H1 (cell line): Measurements from ENCODE around the gene PKD1L1. TPM values are rescaled to one million over a fixed set of nuclear protein-coding genes. Genes with fewer than 3 reads are reported as not detected.

ENCODE experiments used
- CTCF ChIA-PET: fragments of 300-600 bp; sonication (Branson Sonifier 250); formaldehyde crosslinking; loops from one replicate; lab custom pipeline; 2021; ENCODE audit not compliant: partially characterized antibody; lab: Charles Lee
- POLR2A ChIA-PET: fragments of 300-600 bp; sonication (Branson Sonifier 250); formaldehyde crosslinking; loops from one replicate; lab custom pipeline; 2021; ENCODE audit warnings: inconsistent platforms; ENCODE audit not compliant: partially characterized antibody; lab: Charles Lee
- DNase-seq, 2 experiments: peaks; one replicate each; pipeline versions ENCODE4 v3.0.0 to v3.0.0-alpha.2; 2010 to 2022; ENCODE audit warnings: low spot score in 2 of 2, low read depth in 1 of 2, mixed read lengths in 1 of 2
- FAIRE-seq: peaks from 2 replicates; lab custom pipeline; 2011; peaks lifted over from hg19 to GRCh38; lab: Jason Lieb, UNC
- H2AFZ ChIP-seq: 2 replicates; pipeline ENCODE4 v1.8.1; 2012; ENCODE audit warnings: low read length, inconsistent platforms
- H2AK5ac ChIP-seq: 2 replicates; pipeline ENCODE4 v1.6.1; 2013; ENCODE audit warnings: low read depth, low read length
- H2BK120ac ChIP-seq: replicated peaks from 2 replicates; pipeline ENCODE3; 2013; ENCODE audit warnings: low read depth, low read length, inconsistent platforms
- H2BK12ac ChIP-seq: 2 replicates; pipeline ENCODE4 v1.6.1; 2013; ENCODE audit warnings: low read depth, low read length
- H2BK15ac ChIP-seq: 2 replicates; pipeline ENCODE4 v1.6.1; 2013; ENCODE audit warnings: low read length
- H2BK20ac ChIP-seq: 2 replicates; pipeline ENCODE4 v1.6.1; 2013; ENCODE audit warnings: low read length
- H2BK5ac ChIP-seq: 2 replicates; pipeline ENCODE4 v1.6.1; 2013; ENCODE audit warnings: low read depth, low read length
- H3K14ac ChIP-seq: 2 replicates; pipeline ENCODE4 v1.6.1; 2013; ENCODE audit warnings: inconsistent platforms; ENCODE audit not compliant: insufficient read length
- H3K18ac ChIP-seq: 2 replicates; pipeline ENCODE4 v1.6.1; 2013; ENCODE audit warnings: low read length; ENCODE audit errors: extremely low read depth
- H3K23ac ChIP-seq: 2 replicates; pipeline ENCODE4 v1.6.1; 2013; ENCODE audit warnings: inconsistent platforms; ENCODE audit not compliant: insufficient read length
- H3K23me2 ChIP-seq: 2 replicates; pipeline ENCODE4 v1.6.1; 2013; ENCODE audit warnings: low read depth, low read length
- H3K27ac ChIP-seq: 2 replicates; pipeline ENCODE4 v1.6.1; 2011; ENCODE audit warnings: low read depth, low read length, inconsistent platforms
- H3K27me3 ChIP-seq, 4 experiments: replicated peaks in 1 of 4; 1 replicate in 1 of 4; 2 replicates in 3 of 4; pipeline versions ENCODE4 v1.6.1 to v1.8.1; 2011 to 2013; ENCODE audit warnings: low read length in 3 of 4, mild to moderate bottlenecking in 3 of 4, inconsistent platforms in 2 of 4, mixed read lengths in 2 of 4, moderate library complexity in 1 of 4; ENCODE audit not compliant: control insufficient read depth in 3 of 4, insufficient read depth in 3 of 4; ENCODE audit errors: extremely low read depth in 1 of 4
- H3K36me3 ChIP-seq, 4 experiments: 2 replicates each; pipeline versions ENCODE4 v1.6.1 to v1.8.1; 2011 to 2013; ENCODE audit warnings: mild to moderate bottlenecking in 4 of 4, low read length in 3 of 4, moderate library complexity in 2 of 4, control low read depth in 1 of 4, inconsistent platforms in 1 of 4; ENCODE audit not compliant: insufficient read depth in 4 of 4, control insufficient read depth in 2 of 4
- H3K4ac ChIP-seq: replicated peaks from 2 replicates; pipeline ENCODE3; 2013; ENCODE audit warnings: low read length, low read depth, mixed read lengths, inconsistent platforms; ENCODE audit not compliant: insufficient read length
- H3K4me1 ChIP-seq, 4 experiments: replicated peaks in 1 of 4; 1 replicate in 1 of 4; 2 replicates in 3 of 4; pipeline versions ENCODE4 v1.6.1 to v1.8.1; 2011 to 2013; ENCODE audit warnings: low read length in 3 of 4, inconsistent platforms in 2 of 4, mixed read lengths in 1 of 4; ENCODE audit not compliant: insufficient read depth in 4 of 4, control insufficient read depth in 3 of 4
- H3K4me2 ChIP-seq, 2 experiments: 2 replicates each; pipeline versions ENCODE4 v1.6.1 to v1.8.1; 2011 to 2013; ENCODE audit warnings: low read depth in 2 of 2, low read length in 2 of 2, control low read depth in 1 of 2, inconsistent platforms in 1 of 2, mild to moderate bottlenecking in 1 of 2; ENCODE audit not compliant: insufficient read depth in 1 of 2
- H3K4me3 ChIP-seq, 4 experiments: fragments of 200-600, 300-600 bp in 1 of 4; sonication (generic), shearing (Covaris generic), sonication (Bioruptor Twin) in 1 of 4; 2 replicates each; pipeline versions ENCODE4 v1.5.1 to v1.8.1; 2011 to 2016; ENCODE audit warnings: low read length in 4 of 4, low read depth in 3 of 4, control low read depth in 2 of 4, inconsistent platforms in 2 of 4, mild to moderate bottlenecking in 2 of 4, mixed read lengths in 1 of 4, moderate library complexity in 1 of 4; ENCODE audit not compliant: insufficient read depth in 2 of 4; ENCODE audit errors: extremely low read depth in 1 of 4
- H3K56ac ChIP-seq: replicated peaks from 2 replicates; pipeline ENCODE3; 2013; ENCODE audit warnings: low read depth, mild to moderate bottlenecking, mixed read lengths, low read length, inconsistent platforms; ENCODE audit not compliant: insufficient read length
- H3K79me1 ChIP-seq: 2 replicates; pipeline ENCODE4 v1.6.1; 2013; ENCODE audit warnings: low read depth, low read length, control low read depth
- H3K79me2 ChIP-seq, 2 experiments: 2 replicates each; pipeline versions ENCODE4 v1.6.1 to v1.8.1; 2012 to 2013; ENCODE audit warnings: low read length in 2 of 2, mild to moderate bottlenecking in 2 of 2, inconsistent platforms in 1 of 2; ENCODE audit not compliant: insufficient read depth in 2 of 2, control insufficient read depth in 1 of 2
- H3K9ac ChIP-seq, 4 experiments: replicated peaks in 1 of 4; 1 replicate in 1 of 4; 2 replicates in 3 of 4; pipeline versions ENCODE4 v1.6.1 to v1.8.1; 2011 to 2013; ENCODE audit warnings: low read depth in 3 of 4, low read length in 3 of 4, control low read depth in 2 of 4, mild to moderate bottlenecking in 2 of 4, moderate library complexity in 2 of 4, inconsistent platforms in 1 of 4; ENCODE audit errors: extremely low read depth in 1 of 4
- H3K9me3 ChIP-seq, 2 experiments: 2 replicates each; pipeline versions ENCODE4 v1.6.1 to v1.8.1; 2012 to 2013; ENCODE audit warnings: mild to moderate bottlenecking in 2 of 2, moderate library complexity in 2 of 2, control low read depth in 1 of 2, inconsistent platforms in 1 of 2, low read depth in 1 of 2, low read length in 1 of 2, mixed read lengths in 1 of 2; ENCODE audit not compliant: insufficient read depth in 2 of 2
- H4K20me1 ChIP-seq, 2 experiments: replicated peaks in 1 of 2; 2 replicates each; pipeline versions ENCODE3 to v1.8.1; 2011 to 2013; ENCODE audit warnings: inconsistent platforms in 2 of 2, low read length in 2 of 2, mild to moderate bottlenecking in 1 of 2; ENCODE audit not compliant: insufficient read depth in 2 of 2, control insufficient read depth in 1 of 2
- H4K5ac ChIP-seq: 2 replicates; pipeline ENCODE4 v1.6.1; 2013; ENCODE audit warnings: low read length, low read depth, mixed read lengths, inconsistent platforms; ENCODE audit not compliant: insufficient read length
- H4K8ac ChIP-seq: 2 replicates; pipeline ENCODE4 v1.8.0; 2013; ENCODE audit warnings: mild to moderate bottlenecking, moderate library complexity, low read length, inconsistent platforms; ENCODE audit not compliant: insufficient read depth; ENCODE audit errors: extremely low read depth
- H4K91ac ChIP-seq: replicated peaks from 2 replicates; pipeline ENCODE3; 2013; ENCODE audit warnings: low read length, mixed read lengths, inconsistent platforms; ENCODE audit not compliant: insufficient read length
- CBX5 ChIP-seq: fragments of 300-800, 300-1000 bp; sonication (generic); IDR thresholded peaks from 2 replicates; pipeline ENCODE4 v1.7.1; 2016; ENCODE audit warnings: antibody characterized with exemption, low read length, low read depth
- CHD2 ChIP-seq: IDR thresholded peaks from 2 replicates; pipeline ENCODE4 v1.6.1; 2012; ENCODE audit warnings: low read length, improper control_type of control experiment
- CTBP2 ChIP-seq: IDR thresholded peaks from 2 replicates; pipeline ENCODE4 v1.7.0; 2011; ENCODE audit warnings: borderline replicate concordance, mild to moderate bottlenecking, moderate library complexity, mixed read lengths, low read length; ENCODE audit not compliant: insufficient read depth, insufficient read length
- GABPA ChIP-seq: IDR thresholded peaks from 2 replicates; pipeline ENCODE4 v1.6.1; 2011; ENCODE audit warnings: mild to moderate bottlenecking, low read length, moderate library complexity, borderline replicate concordance; ENCODE audit not compliant: insufficient read depth
- GTF2F1 ChIP-seq: IDR thresholded peaks from 2 replicates; pipeline ENCODE4 v1.6.1; 2012; ENCODE audit warnings: low read depth, low read length, improper control_type of control experiment, borderline replicate concordance
- JUND ChIP-seq: IDR thresholded peaks from 2 replicates; pipeline ENCODE4 v1.6.1; 2011; ENCODE audit warnings: mild to moderate bottlenecking, improper control_type of control experiment, low read length
- KDM4A ChIP-seq: IDR thresholded peaks from one replicate; pipeline ENCODE4 v1.7.1; 2012; ENCODE audit warnings: low read depth, mild to moderate bottlenecking, moderate library complexity, low read length, inconsistent platforms; ENCODE audit not compliant: severe bottlenecking
- SAP30 ChIP-seq: fragments of 300-600 bp; sonication (generic); IDR thresholded peaks from 2 replicates; pipeline ENCODE4 v1.7.1; 2012; ENCODE audit warnings: low read length, moderate library complexity, mild to moderate bottlenecking, inconsistent platforms; ENCODE audit not compliant: insufficient read depth, insufficient replicate concordance
- SIRT6 ChIP-seq: IDR thresholded peaks from one replicate; pipeline ENCODE4 v1.7.1; 2012; ENCODE audit warnings: low read length, inconsistent platforms
- TCF12 ChIP-seq: IDR thresholded peaks from 2 replicates; pipeline ENCODE4 v1.6.1; 2011; ENCODE audit warnings: low read depth, mild to moderate bottlenecking, low read length
- YY1 ChIP-seq: IDR thresholded peaks from 2 replicates; pipeline ENCODE4 v1.6.1; 2011; ENCODE audit warnings: low read depth, mild to moderate bottlenecking, low read length
- WGBS, 2 experiments: shearing (Covaris generic) in 1 of 2; methylation state at CpG; one replicate each; pipeline versions ENCODE4 v1.1.6 to v1.1.7; 2013 to 2015; ENCODE audit warnings: low lambda C conversion rate in 2 of 2, mixed read lengths in 2 of 2, inconsistent platforms in 1 of 2, low coverage in 1 of 2, missing lambda C conversion rate in 1 of 2; ENCODE audit not compliant: insufficient replicate concordance in 2 of 2, insufficient coverage in 1 of 2, insufficient read length in 1 of 2; ENCODE audit errors: extremely low coverage in 1 of 2, missing lambda C conversion rate in 1 of 2; 5-methylcytosine and 5-hydroxymethylcytosine counted together
- polyA plus RNA-seq, 7 experiments: library from polyadenylated mRNA; depleted of rRNA in 3 of 7; stranded (reverse) in 5 of 7; unstranded in 2 of 7; fragments of >200 nt in 5 of 7; fragments of 200-250 nt in 2 of 7; gene quantifications; 1 replicate in 5 of 7; 2 replicates in 1 of 7; 4 replicates in 1 of 7; pipeline versions ENCODE4 v1.2.1 to v1.2.3, GENCODE V29; 2011 to 2013; ENCODE audit warnings: missing spikeins in 2 of 7, mixed read lengths in 2 of 7
- total RNA-seq: library from RNA; stranded (reverse); fragmentation: NEBNext Ultra II Directional; extraction: Animal tissue kit (Norgen Biotek cat#: 25700); gene quantifications from 2 replicates; pipeline ENCODE4 v1.2.1, GENCODE V29; 2021

PKD1L1 gene
- total and polyA plus RNA-seq, 2 of the 8 experiments (the other 6 are each of a cell fraction or from before 2014, with no cell fraction given): 0.22 to 0.35 TPM

GRCh38 chr7:47885309-47885986 lies 62.8 kb downstream of the PKD1L1 start:
- Histone ChIP-seq H4K91ac (no peak overlapping the region), H3K9ac (no peak overlapping the region), H4K8ac (no peak overlapping the region), H3K18ac (no peak overlapping the region), H2BK120ac (no peak overlapping the region), H3K27ac (no peak overlapping the region), H3K56ac (no peak overlapping the region), H2BK15ac (no peak overlapping the region), H3K14ac (no peak overlapping the region), H3K4ac (no peak overlapping the region), H4K20me1 (no peaks in the 10 kb centered on the region), H3K23me2 (no peaks in the 10 kb centered on the region; the same call in 1 of the 2 replicates), H3K4me2 (no peak overlapping the region), H3K36me3 (no peaks in the 10 kb centered on the region), H3K79me2 (no peaks in the 10 kb centered on the region), H3K4me1 (peaks cover 0 to 3% (median 0%) of the 10 kb centered on the region in 4 experiments; a peak in 1 of 7 replicates), H3K4me3 (no peak overlapping the region), H4K5ac (no peak overlapping the region), H3K27me3 (no peaks in the 10 kb centered on the region), H3K9me3 (no peaks in the 10 kb centered on the region), H2BK5ac (no peak overlapping the region), H2BK20ac (no peak overlapping the region), H3K79me1 (0 out of 2 replicates have a peak, but pooled peaks cover 2% of the 10 kb centered on the region), H3K23ac (no peak overlapping the region), H2AK5ac (no peak overlapping the region), H2BK12ac (no peak overlapping the region), H2AFZ (no peak overlapping the region)
- FAIRE-seq (no peak), DNase-seq (peak in 1 of 2 experiments; percentile 16)
- ChIA-PET CTCF (interaction anchor here (1.4 to 2.1 kb wide), 2 partner anchors 9 to 49 kb away, joined by 3 to 9 read pairs; no protein-coding TSS in a partner anchor), POLR2A (no interaction called here)
- WGBS, 2 experiments: 94% methylated on average over 10 of the region's 10 CpGs; no CpG with 5 or more reads in 1 of the 2 experiments
- TF ChIP-seq GABPA: no peak
- TF ChIP-seq YY1: no peak
- no peak for TF ChIP-seq CBX5
- no peak for TF ChIP-seq CHD2
- TF ChIP-seq JUND: no peak
- TF ChIP-seq GTF2F1: no peak
- TF ChIP-seq TCF12: no peak
- no peak for TF ChIP-seq SIRT6
- TF ChIP-seq KDM4A: no peak
- TF ChIP-seq CTBP2: no peak
- no peak for TF ChIP-seq SAP30
